GM03348 (cell line): ENCODE data around the gene AMBRA1.

Source experiments
- DNase-seq: peaks from one replicate; pipeline ENCODE4 v3.0.0; 2012; ENCODE audit warnings: low spot score

AMBRA1 gene

DNA sequence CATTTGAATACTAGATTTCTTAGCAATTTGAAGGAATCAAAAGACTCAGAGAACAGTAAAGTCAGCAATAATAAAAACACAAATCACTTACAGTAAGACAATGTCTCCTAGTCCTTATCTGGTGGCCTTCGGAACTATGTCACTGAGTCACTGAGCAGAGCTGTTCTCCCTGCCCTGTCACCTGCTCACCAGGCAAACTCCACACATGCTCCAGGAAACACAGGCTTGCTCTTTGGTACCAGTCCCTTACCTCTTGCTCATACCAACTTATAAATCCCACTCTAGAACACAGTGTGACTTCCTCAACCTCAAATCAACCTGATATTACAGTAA is 121.2 kb downstream of the AMBRA1 start:
- DNase-seq, result no peak

DNA sequence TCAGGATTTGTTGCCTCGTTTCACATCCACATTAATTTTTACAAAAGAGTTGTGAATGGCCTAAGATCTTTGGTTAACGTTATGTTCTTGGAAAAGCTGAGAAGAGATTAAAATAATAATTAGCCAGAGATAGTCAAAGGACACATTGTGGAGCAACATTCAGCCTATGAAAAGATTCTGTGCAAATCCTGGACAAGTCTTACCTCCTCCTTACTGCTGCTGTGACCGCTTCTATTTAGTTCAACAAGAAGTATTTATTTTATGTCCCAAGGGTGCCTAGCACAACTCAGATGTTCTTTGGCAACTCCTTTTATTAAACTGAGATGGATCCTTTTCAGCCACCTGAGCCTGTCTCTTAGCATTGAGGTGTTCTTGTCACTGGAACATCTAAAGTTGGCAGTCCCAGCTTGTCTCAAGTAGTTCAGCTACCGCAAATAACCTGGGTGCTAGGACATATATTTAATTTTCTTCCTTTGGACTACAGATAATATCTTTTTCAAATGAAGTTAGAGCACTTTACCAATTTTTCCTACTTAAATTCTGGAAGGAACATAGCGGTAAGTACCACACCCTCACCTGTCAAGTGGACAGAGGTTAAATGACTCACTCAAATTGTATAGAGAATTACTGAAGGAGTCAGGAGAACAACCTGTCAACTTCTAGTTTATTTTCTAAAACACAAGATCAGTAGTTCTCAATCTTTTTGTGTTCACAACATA is 121.7 kb downstream of the AMBRA1 start:
- DNase-seq, result no peak

DNA sequence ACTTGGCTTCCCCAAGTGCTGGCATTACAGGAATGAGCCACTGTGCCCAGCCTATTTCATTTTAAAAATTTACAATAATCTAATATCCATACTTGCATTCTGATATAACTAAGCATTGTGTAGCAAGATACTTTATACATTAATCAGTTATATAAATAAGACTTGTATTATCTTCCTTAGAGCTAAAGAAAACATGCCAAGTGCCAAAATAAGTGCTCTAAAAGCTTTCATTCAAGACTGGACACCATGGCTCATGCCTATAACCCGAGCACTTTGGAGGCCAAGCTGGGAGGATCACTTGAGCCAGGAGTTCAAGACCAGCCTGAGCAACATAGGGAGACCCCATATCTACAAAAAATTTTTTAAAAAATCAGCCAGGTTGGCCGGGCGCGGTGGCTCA is 123.9 kb downstream of the AMBRA1 start:
- DNase-seq, result no peak

GRCh38 chr11:46465683-46466082 is 128.1 kb downstream of the AMBRA1 start:
- no peak for DNase-seq

GRCh38 chr11:46463701-46464421 is 130.0 kb downstream of the AMBRA1 start:
- DNase-seq, result no peak

DNA sequence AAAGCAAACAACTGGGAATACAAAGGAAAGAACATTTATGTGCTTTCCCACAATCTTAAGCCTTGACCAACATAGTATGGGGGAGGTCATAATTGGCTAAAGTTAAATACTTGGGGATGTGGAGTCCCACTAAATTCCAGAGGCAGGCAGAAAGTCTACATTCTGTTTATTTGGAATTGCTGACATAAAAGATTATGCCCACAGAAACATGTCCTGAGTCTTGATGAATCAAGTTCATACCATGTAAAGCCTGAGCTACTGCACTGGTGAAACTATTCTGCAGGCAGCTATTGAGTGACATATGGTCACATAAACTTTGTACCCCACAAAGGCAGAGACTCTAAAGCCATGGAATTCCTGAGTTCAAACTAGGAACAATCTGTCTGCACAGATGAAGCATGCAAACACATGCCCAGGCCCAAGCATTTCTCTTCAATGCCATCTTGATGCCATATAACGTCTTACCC is 132.3 kb downstream of the AMBRA1 start:
- no peak for DNase-seq

- no peak for DNase-seq
Observed at GRCh38 chr11:46458491-46458890, 135.3 kb downstream of the AMBRA1 start.

- no peak for DNase-seq
Observed at GRCh38 chr11:46457659-46458424, 136.0 kb downstream of the AMBRA1 start.

DNA sequence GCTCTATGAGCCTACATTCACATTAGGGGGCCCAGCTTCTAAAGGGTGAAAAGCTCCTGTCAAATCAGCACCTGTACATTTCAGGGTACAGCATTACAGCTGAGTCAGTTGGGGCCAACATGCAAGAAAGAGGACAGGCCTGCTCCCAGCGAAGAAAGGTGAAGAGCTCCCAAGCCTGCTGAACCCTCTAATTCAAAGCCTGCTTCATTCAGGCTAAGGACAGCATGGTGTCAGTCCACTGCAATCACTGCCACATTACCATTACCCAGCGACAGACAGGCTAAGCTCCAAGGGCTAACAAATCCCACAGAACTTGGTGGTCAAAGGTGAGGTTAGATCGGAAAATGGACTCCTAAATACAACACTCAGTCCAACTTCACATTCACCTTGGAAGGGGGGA is 136.8 kb downstream of the AMBRA1 start:
- DNase-seq, result no peak

GRCh38 chr11:46456269-46457001 is 137.4 kb downstream of the AMBRA1 start:
- no peak for DNase-seq

GRCh38 chr11:46455834-46456233 is 138.0 kb downstream of the AMBRA1 start:
- no peak for DNase-seq

DNA sequence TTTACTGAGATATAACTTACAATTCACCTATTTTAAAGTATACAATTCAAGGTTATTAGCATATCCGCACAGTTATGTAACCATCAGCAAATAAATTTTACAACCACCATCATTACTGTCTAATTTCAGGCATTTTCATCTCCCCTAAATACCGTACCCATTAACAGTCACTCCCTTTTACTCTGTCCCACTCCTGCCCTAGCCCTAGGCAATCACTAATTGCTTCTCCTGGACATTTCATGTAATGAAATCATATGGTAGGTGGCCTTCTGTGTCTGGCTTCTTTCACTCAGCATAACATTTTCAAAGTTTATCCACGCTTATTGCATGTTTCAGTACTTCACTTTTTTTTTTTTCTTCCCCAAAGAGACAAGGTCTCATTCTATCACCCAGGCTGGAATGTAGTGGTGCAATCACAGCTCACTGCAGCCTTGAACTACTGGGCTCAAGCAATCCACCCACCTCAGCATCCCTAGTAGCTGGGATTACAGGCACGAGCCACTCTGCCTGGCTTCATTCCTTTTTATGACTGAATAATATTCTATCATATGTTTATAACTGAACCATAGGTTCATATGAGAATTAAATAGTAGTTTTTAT is 140.8 kb downstream of the AMBRA1 start:
- DNase-seq, result no peak

- DNase-seq, result no peak
Observed at GRCh38 chr11:46451759-46452158, 142.1 kb downstream of the AMBRA1 start.

GRCh38 chr11:46450846-46451477 is 142.9 kb downstream of the AMBRA1 start:
- DNase-seq, result peak; percentile 37

DNA sequence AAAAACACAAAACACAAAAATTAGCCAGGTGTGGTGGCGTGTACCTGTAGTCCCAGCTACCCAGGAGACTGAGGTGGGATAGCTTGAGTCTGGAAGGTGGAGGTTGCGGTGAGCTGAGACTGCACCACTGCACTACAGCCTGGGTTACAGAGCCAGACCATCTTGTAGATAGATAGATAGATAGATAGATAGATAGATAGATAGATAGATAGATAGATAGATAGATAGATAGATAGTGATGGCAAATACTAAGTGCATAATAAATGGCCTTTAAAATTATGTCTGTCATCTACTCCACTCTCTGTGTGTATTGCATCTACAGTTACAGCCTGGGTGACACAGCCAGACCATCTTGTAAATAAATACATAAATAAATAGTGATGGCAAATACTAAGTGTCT is 146.3 kb downstream of the AMBRA1 start:
- no peak for DNase-seq

DNA sequence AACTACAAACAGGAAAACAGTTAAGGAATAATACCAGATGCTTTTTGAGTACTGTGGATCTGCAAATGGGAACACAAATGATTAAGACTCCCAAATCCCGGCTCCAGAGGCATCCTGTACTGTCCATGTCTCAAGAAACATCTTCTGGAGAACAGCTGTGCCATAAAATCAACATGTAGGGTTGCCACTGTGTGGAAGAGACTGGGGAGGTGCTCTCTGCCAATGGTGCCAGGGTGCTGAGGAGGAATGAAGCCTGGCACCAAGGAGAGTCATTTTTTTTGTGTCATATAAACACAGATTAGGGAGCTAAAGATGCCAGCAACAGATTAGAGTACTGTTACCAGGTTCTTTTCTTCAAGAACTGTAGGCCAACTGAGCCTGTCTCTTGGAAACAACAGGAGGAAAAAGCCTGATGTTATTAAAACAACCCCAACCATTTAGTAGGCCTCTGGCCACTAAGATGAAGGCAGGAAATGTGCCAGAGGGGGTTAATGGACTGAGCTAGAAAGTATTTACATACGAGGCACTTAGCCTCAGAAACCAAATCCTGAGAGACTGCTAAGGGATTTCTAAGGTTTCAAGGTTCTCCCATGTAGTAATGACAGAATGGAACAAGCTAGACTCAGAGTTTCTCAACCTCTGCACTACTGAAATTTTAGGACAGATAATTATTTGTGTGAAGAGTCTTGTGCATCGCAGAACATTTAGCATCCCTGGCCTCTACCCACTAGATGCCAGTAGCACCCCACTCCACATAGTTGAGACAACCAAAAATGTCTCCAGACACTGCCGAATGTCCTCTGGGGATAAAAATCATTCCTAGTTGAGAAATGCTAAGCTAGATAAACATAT is 147.7 kb downstream of the AMBRA1 start:
- DNase-seq, result no peak

- no peak for DNase-seq
Observed at GRCh38 chr11:46445192-46445919, 148.5 kb downstream of the AMBRA1 start.

GRCh38 chr11:46444305-46444704 is 149.5 kb downstream of the AMBRA1 start:
- DNase-seq, result peak; percentile 15

- no peak for DNase-seq
Observed at GRCh38 chr11:46438211-46438610, 155.6 kb downstream of the AMBRA1 start.
